ENCODE results near the gene KIF5B.
"Not testable (repeated sequence)": the region's sequence is repeated elsewhere in the genome, so short reads cannot be mapped to it uniquely, and the experiment has no call there.

KIF5B gene

DNA sequence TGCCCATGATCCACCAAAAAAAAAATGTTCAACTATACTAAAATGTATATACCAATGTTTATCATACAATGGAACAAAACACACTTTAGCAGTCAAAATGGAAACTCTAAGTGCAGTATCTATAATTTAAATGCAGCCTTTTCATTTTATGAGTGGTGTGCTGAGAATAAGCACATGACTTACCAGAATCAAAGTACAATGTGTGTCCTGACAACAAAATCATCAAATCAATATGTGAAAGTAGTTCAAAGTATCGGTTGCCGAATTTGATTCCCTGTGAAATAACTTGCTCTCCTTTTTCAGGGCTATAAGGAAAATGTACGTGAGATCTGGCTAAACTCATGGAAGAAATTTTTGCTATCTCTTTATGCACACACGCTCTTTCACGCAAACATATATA is 16.9 kb upstream of the KIF5B start:
- DNase-seq: no peak
- H3K9me3 ChIP-seq: no peaks in the 10 kb centered on the region
- no peaks in the 10 kb centered on the region for H3K36me3 ChIP-seq
- H3K4me3 ChIP-seq (ENCODE audit: low read depth, low read length): no peak overlapping the region
- H3K27me3 ChIP-seq: no peaks in the 10 kb centered on the region
- TF ChIP-seq, protein P1, sequence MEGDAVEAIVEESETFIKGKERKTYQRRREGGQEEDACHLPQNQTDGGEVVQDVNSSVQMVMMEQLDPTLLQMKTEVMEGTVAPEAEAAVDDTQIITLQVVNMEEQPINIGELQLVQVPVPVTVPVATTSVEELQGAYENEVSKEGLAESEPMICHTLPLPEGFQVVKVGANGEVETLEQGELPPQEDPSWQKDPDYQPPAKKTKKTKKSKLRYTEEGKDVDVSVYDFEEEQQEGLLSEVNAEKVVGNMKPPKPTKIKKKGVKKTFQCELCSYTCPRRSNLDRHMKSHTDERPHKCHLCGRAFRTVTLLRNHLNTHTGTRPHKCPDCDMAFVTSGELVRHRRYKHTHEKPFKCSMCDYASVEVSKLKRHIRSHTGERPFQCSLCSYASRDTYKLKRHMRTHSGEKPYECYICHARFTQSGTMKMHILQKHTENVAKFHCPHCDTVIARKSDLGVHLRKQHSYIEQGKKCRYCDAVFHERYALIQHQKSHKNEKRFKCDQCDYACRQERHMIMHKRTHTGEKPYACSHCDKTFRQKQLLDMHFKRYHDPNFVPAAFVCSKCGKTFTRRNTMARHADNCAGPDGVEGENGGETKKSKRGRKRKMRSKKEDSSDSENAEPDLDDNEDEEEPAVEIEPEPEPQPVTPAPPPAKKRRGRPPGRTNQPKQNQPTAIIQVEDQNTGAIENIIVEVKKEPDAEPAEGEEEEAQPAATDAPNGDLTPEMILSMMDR (IDR thresholded peaks at IDR 0.05; ENCODE audit: low read depth, low read length): no peak
- H3K4me1 ChIP-seq: peaks cover 5% of the 10 kb centered on the region; the same call in 1 of the 2 replicates

DNA sequence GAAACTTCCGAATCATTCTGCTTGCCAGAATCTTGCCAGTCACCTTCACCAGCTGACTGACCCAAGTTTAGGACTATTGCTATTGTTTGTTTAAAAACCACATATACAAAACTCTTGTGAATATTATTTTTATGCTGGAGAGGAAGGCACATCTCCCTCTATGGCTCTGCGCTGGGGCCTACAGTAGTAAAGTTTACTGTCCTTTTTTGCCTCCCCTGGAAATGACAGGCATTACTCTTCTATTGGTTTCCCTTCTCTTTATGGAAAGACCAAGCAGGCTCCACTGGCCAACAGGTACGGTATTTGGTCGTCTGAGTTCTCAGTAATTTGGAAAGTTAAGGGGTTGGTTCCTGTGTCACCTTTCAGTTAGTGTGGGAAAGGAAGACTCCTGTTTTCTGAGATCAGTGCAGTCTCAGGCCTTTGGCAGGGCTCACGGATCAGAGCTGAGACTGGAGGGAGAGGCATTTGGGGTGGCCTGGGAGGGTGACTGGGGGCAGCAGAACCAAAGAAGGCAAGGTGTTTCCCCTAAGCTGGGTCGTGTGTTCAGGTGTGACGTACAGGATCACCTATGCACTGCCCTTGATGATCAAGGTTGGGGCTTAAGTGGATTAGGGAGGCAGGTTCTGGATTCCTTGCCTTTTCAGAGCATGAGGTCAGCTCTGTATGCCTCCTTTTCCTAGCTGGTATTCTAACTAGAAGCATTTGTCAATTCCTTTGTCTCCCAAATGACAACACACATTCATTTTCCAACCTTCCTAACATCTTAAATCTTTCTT is 16.0 kb upstream of the KIF5B start:
- no peak overlapping the region for H3K4me3 ChIP-seq (ENCODE audit: low read depth, low read length)
- TF ChIP-seq, protein P1 (IDR thresholded peaks at IDR 0.05; ENCODE audit: low read depth, low read length): no peak
- no peaks in the 10 kb centered on the region for H3K9me3 ChIP-seq
- DNase-seq: no peak
- no peaks in the 10 kb centered on the region for H3K36me3 ChIP-seq
- no peaks in the 10 kb centered on the region for H3K27me3 ChIP-seq
- no peaks in the 10 kb centered on the region for H3K4me1 ChIP-seq

DNA sequence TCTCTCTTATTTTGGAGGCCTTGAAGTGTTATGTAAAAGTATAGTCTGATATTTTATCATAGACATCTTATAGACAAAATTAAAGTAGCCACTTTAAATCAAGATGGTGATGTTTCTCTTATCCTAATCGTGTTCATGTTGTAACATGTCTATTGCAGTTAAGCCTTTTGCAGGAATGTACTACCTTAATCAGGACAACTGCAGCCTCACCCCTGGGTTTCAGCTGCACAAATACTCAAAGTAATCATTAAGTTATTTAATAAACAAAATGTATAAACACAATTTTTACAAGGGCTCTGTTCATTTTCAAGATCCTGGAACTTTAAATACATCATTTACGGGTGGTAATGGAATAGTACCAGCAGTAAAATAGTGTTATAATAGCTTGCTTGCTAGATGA is 14.4 kb upstream of the KIF5B start:
- H3K27me3 ChIP-seq: no peaks in the 10 kb centered on the region
- H3K4me3 ChIP-seq (ENCODE audit: low read depth, low read length): no peak overlapping the region
- no peak for DNase-seq
- H3K36me3 ChIP-seq: no peaks in the 10 kb centered on the region
- H3K9me3 ChIP-seq: no peaks in the 10 kb centered on the region
- no peaks in the 10 kb centered on the region for H3K4me1 ChIP-seq
- TF ChIP-seq, protein P1 (IDR thresholded peaks at IDR 0.05; ENCODE audit: low read depth, low read length): no peak

DNA sequence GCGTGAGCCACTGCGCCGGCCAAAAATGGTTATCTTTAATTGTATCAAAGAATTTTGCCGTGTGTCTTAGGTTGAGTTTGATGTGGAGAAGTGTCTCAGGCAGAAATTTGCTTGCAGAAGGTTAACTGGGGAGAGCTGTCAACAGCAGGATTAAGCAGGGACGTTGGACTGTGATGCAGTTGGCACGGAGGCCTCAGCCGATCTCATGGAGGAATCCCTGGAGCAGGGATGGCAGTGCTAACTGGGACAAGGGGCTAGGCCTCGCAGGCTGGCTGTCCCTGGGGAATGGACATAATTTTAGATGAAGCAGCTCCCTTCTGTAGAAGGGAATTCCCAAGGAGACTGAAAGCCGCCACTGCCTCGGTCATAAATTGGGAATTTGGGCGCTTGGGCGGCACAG is 12.3 kb upstream of the KIF5B start:
- H3K27me3 ChIP-seq: no peaks in the 10 kb centered on the region
- no peaks in the 10 kb centered on the region for H3K36me3 ChIP-seq
- H3K9me3 ChIP-seq: no peaks in the 10 kb centered on the region
- TF ChIP-seq, protein P1 (IDR thresholded peaks at IDR 0.05; ENCODE audit: low read depth, low read length): no peak
- no peaks in the 10 kb centered on the region for H3K4me1 ChIP-seq
- no peak overlapping the region for H3K4me3 ChIP-seq (ENCODE audit: low read depth, low read length)
- DNase-seq: no peak

DNA sequence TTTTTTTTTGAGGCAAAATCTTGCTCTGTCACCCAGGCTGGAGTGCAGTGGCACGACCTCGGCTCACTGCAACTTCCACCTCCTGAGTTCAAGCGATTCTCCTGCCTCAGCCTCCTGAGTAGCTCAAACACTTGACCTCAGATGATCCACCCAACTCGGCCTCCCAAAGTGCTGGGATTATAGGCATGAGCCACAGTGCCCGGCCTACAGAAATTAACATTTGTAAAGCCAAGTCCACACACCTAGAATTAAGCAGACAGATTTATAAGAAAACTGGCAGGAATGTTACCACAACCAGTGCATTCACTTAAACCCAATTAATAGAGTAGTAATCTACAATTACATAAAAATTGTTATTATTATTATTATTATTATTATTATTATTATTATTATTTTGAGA is 11.7 kb upstream of the KIF5B start:
- H3K4me3 ChIP-seq (ENCODE audit: low read depth, low read length); DNase-seq; H3K36me3 ChIP-seq: not testable (repeated sequence)

DNA sequence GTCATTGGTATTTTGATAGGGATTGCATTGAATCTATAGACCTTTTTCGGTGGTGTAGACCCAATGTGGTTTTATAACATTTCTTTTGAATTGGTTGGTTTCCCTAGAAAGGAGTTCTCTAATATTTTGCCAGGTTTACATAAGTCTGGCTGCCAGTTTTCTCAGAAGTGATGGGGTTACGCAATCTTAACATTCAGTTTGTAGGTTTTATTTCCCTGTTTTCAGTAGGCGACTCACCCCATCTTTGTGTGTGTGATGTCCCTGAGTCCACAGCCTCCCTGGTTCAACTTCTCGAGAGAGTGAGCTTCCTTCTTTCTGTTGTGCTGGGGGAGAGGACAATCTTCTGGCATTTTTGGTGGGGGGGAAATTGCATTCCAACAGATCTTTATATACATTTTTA is 9.6 kb upstream of the KIF5B start:
- no peak overlapping the region for H3K4me3 ChIP-seq (ENCODE audit: low read depth, low read length)
- no peaks in the 10 kb centered on the region for H3K27me3 ChIP-seq
- no peak for DNase-seq
- no peaks in the 10 kb centered on the region for H3K9me3 ChIP-seq
- H3K36me3 ChIP-seq: no peaks in the 10 kb centered on the region
- TF ChIP-seq, protein P1 (IDR thresholded peaks at IDR 0.05; ENCODE audit: low read depth, low read length): no peak
- no peaks in the 10 kb centered on the region for H3K4me1 ChIP-seq

More for the DNA sequence above, 11.7 kb upstream of the KIF5B start:
- H3K27me3 ChIP-seq, H3K4me1 ChIP-seq, H3K9me3 ChIP-seq: not testable (repeated sequence)

All from BE2C (cell line).